Activated CD4-positive, alpha-beta T cell treated with anti-CD3 and anti-CD28 coated beads, Interleukin-2, amount 10 ng/mL, durations not matched to agents 7 days and 5 days (primary cell): ENCODE results near the gene RNF148. TPM values are rescaled to one million over a fixed set of nuclear protein-coding genes. Genes with fewer than 3 reads are reported as not detected.
"Not testable (repeated sequence)": the region's sequence is repeated elsewhere in the genome, so short reads cannot be mapped to it uniquely, and the experiment has no call there.

Experiments used
- CTCF ChIA-PET: fragments of 350-600 bp; sonication (Branson Sonifier 250); formaldehyde crosslinking; loops from one replicate; lab custom pipeline; 2021; ENCODE audit warnings: antibody characterized with exemption; lab: Charles Lee
- POLR2A ChIA-PET: fragments of 350-600 bp; sonication (Branson Sonifier 250); formaldehyde crosslinking; loops from one replicate; lab custom pipeline; 2021; ENCODE audit warnings: antibody characterized with exemption; lab: Charles Lee
- DNase-seq: peaks from one replicate; pipeline ENCODE4 v3.0.0-alpha.2; 2020
- H3K27ac Mint-ChIP-seq: one replicate; pipeline ENCODE4 v1.8.0; 2021; ENCODE audit warnings: mild to moderate bottlenecking, moderate library complexity, mixed read lengths
- H3K27me3 Mint-ChIP-seq: one replicate; pipeline ENCODE4 v1.8.0; 2021; ENCODE audit warnings: mixed read lengths
- H3K36me3 Mint-ChIP-seq: one replicate; pipeline ENCODE4 v1.8.0; 2021; ENCODE audit warnings: low read depth, mixed read lengths
- H3K4me1 Mint-ChIP-seq: one replicate; pipeline ENCODE4 v1.8.0; 2021; ENCODE audit warnings: mixed read lengths
- H3K4me3 Mint-ChIP-seq: one replicate; pipeline ENCODE4 v1.8.0; 2021; ENCODE audit warnings: mild to moderate bottlenecking, moderate library complexity, mixed read lengths
- H3K9me3 Mint-ChIP-seq: one replicate; pipeline ENCODE4 v1.8.0; 2021; ENCODE audit warnings: mixed read lengths
- total RNA-seq, 2 experiments: library from RNA; stranded (reverse); gene quantifications; one replicate each; pipeline ENCODE4 v1.2.3, GENCODE V29; 2021

Gene RNF148
- total RNA-seq, 2 experiments from 2014 or later, result not detected

- CTCF ChIA-PET, result no interaction called here
- no peak for DNase-seq
- Mint-ChIP-seq H3K4me3 (no peak overlapping the region), H3K4me1 (no peaks in the 10 kb centered on the region), H3K27ac (no peak overlapping the region), H3K27me3 (no peaks in the 10 kb centered on the region), H3K36me3 (no peaks in the 10 kb centered on the region), H3K9me3 (peaks cover under 1% of the 10 kb centered on the region)
- POLR2A ChIA-PET, result no interaction called here
These were observed 18.2 kb downstream of the RNF148 start for GRCh38 chr7:122684504-122684903.

- Mint-ChIP-seq H3K4me1 (no peaks in the 10 kb centered on the region), H3K27me3 (no peaks in the 10 kb centered on the region)
These were observed 19.7 kb downstream of the RNF148 start for GRCh38 chr7:122682815-122683550.

GRCh38 chr7:122681186-122681585 lies 21.5 kb downstream of the RNF148 start:
- H3K36me3 Mint-ChIP-seq, H3K4me1 Mint-ChIP-seq, H3K27ac Mint-ChIP-seq, H3K9me3 Mint-ChIP-seq, DNase-seq, H3K4me3 Mint-ChIP-seq, H3K27me3 Mint-ChIP-seq, CTCF ChIA-PET, POLR2A ChIA-PET: not testable (repeated sequence)

More at GRCh38 chr7:122682815-122683550, 19.7 kb downstream of the RNF148 start:
- CTCF ChIA-PET, result no interaction called here
- Mint-ChIP-seq H3K27ac (no peak overlapping the region), H3K36me3 (no peaks in the 10 kb centered on the region), H3K4me3 (no peak overlapping the region), H3K9me3 (peaks cover 2% of the 10 kb centered on the region)
- DNase-seq, result no peak
- POLR2A ChIA-PET, result no interaction called here

GRCh38 chr7:122679813-122680212 lies 22.9 kb downstream of the RNF148 start:
- Mint-ChIP-seq H3K27me3 (no peaks in the 10 kb centered on the region), H3K4me3 (no peak overlapping the region), H3K36me3 (no peaks in the 10 kb centered on the region), H3K4me1 (no peaks in the 10 kb centered on the region), H3K27ac (no peak overlapping the region), H3K9me3 (peaks cover 5% of the 10 kb centered on the region)
- ChIA-PET CTCF (no interaction called here), POLR2A (no interaction called here)
- DNase-seq, result no peak

DNA sequence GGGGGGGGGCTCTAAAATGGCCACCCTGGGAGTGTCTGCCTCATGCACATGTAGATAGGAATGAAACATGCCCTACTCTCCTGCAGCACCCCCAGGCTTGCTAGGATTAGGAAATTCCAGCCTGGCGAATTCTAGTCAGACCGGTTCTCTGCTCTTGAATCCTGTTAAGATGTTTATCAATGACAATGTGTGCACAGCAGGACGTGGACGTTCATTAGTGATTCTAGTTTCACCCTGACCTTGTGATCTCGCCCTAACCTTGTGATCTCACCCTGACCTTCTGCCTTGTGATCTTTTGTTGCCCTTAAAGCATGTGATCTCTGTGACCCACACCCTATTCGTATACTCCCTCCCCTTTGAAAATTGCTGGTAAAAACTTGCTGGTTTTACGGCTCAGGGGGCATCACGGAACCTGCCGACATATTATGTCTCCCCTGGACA lies 23.4 kb downstream of the RNF148 start:
- H3K36me3 Mint-ChIP-seq, DNase-seq, H3K27ac Mint-ChIP-seq, H3K9me3 Mint-ChIP-seq, H3K4me3 Mint-ChIP-seq, POLR2A ChIA-PET, H3K4me1 Mint-ChIP-seq, H3K27me3 Mint-ChIP-seq, CTCF ChIA-PET: not testable (repeated sequence)

DNA sequence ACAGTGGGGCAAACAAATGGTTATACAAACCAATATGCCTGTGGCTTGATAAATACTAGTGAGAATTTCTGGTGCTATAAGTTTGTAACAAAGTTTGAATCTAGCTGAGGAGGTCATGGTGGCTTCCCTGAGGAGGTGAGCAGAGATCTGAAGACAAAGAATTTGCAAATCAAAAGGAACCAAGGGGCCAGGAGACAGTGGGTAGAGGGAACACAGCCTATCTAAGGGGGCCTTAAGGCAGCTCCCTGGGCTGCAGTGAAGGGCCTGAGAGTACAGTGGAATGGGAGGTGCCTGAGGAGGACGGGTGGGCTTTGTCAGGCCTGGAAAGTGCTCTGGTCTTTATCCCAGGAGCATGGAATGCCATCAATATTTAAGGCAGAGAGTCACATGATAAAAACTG lies 25.6 kb downstream of the RNF148 start:
- no peaks in the 10 kb centered on the region for H3K4me1 Mint-ChIP-seq
- H3K4me3 Mint-ChIP-seq, result no peak overlapping the region
- H3K27me3 Mint-ChIP-seq, result no peaks in the 10 kb centered on the region
- DNase-seq, result no peak
- no peak overlapping the region for H3K27ac Mint-ChIP-seq
- ChIA-PET CTCF (interaction anchor here (0.6 to 0.7 kb wide), 2 partner anchors 10 to 54 kb away, joined by 4 read pairs; no protein-coding TSS in a partner anchor), POLR2A (no interaction called here)
- H3K36me3 Mint-ChIP-seq, result no peaks in the 10 kb centered on the region
- H3K9me3 Mint-ChIP-seq, result peaks cover 7% of the 10 kb centered on the region

DNA sequence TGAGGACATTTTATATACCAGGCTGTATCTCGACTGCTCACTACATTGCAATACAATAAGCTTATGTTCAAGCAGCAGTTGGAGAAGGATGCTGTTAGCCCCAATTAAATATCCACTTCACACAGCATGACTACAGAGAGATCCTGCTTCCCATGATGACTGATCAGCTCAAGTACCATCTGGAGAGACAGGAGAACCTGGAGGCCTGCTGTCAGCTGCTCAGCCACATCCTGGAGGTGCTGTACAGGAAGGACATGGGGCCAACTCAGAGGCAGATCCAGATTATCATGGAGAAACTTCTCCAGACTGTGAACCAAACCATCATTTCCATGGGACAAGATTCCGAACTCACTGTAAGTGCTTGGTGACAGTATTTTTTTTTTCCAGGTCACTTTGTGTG lies 26.3 kb downstream of the RNF148 start:
- Mint-ChIP-seq H3K27me3 (no peaks in the 10 kb centered on the region), H3K27ac (no peak overlapping the region), H3K36me3 (no peaks in the 10 kb centered on the region), H3K4me1 (no peaks in the 10 kb centered on the region), H3K9me3 (peaks cover 8% of the 10 kb centered on the region), H3K4me3 (no peak overlapping the region)
- ChIA-PET CTCF (no interaction called here), POLR2A (no interaction called here)
- DNase-seq, result no peak

- Mint-ChIP-seq H3K9me3 (peaks cover 9% of the 10 kb centered on the region), H3K36me3 (no peaks in the 10 kb centered on the region), H3K27ac (no peak overlapping the region), H3K4me3 (no peak overlapping the region), H3K27me3 (no peaks in the 10 kb centered on the region), H3K4me1 (no peaks in the 10 kb centered on the region)
- no peak for DNase-seq
- POLR2A ChIA-PET, result no interaction called here
- CTCF ChIA-PET, result no interaction called here
These were observed 27.1 kb downstream of the RNF148 start for GRCh38 chr7:122675621-122676020.

DNA sequence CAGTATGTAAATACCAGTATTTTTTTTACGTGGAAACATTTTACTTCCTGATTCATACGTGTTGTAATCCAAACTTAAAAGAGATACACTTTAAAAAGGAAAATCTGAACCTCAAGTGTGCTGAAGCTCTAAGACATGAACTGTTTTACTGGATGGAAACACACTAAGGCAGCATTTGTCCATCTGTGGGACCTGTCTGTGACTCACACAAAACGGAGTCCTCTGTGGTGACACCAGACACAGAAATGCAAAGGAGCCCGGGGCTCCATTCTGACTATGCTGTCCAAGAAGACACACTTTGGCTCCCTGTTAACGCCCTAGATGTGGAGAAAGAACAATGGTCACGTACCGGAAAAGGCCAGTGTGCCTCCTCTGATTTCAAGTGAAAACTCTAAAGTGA lies 27.7 kb downstream of the RNF148 start:
- Mint-ChIP-seq H3K27me3 (no peaks in the 10 kb centered on the region), H3K9me3 (peaks cover 9% of the 10 kb centered on the region), H3K27ac (no peak overlapping the region), H3K4me3 (no peak overlapping the region), H3K36me3 (no peaks in the 10 kb centered on the region), H3K4me1 (no peaks in the 10 kb centered on the region)
- no peak for DNase-seq
- ChIA-PET POLR2A (no interaction called here), CTCF (no interaction called here)

- Mint-ChIP-seq H3K4me3 (no peak overlapping the region), H3K9me3 (peaks cover 8% of the 10 kb centered on the region), H3K27ac (no peak overlapping the region), H3K27me3 (no peaks in the 10 kb centered on the region), H3K36me3 (no peaks in the 10 kb centered on the region), H3K4me1 (no peaks in the 10 kb centered on the region)
- ChIA-PET CTCF (no interaction called here), POLR2A (no interaction called here)
- no peak for DNase-seq
These were observed 28.2 kb downstream of the RNF148 start for GRCh38 chr7:122674502-122674901.

DNA sequence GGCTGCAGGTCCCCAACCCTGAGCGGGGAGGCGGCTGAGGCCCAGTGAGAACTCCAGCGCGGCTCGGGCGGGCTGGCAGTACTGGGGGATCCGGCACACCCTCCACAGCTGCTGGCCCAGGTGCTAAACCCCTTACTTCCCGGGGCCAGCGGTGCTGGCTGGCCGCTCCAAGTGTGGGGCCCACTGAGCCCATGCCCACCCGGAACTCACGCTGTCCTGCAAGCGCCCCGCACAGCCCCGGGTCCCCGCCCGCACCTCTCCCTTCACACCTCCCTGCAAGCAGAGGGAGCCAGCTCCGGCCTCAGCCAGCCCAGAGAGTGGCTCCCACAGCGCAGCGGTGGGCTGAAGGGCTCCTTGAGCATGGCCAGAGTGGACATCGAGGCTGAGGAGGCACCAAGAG lies 28.8 kb downstream of the RNF148 start:
- Mint-ChIP-seq H3K36me3 (no peaks in the 10 kb centered on the region), H3K27me3 (no peaks in the 10 kb centered on the region), H3K9me3 (peaks cover 6% of the 10 kb centered on the region), H3K4me3 (no peak overlapping the region), H3K27ac (no peak overlapping the region), H3K4me1 (no peaks in the 10 kb centered on the region)
- ChIA-PET CTCF (no interaction called here), POLR2A (interaction anchor here (0.6 kb wide), 1 partner anchor 1126 kb away, joined by 3 read pairs; no protein-coding TSS in a partner anchor)
- no peak for DNase-seq

GRCh38 chr7:122672536-122672935 lies 30.2 kb downstream of the RNF148 start:
- ChIA-PET CTCF (no interaction called here), POLR2A (no interaction called here)
- DNase-seq, result no peak
- Mint-ChIP-seq H3K36me3 (no peaks in the 10 kb centered on the region), H3K9me3 (peaks cover 6% of the 10 kb centered on the region), H3K4me3 (no peak overlapping the region), H3K4me1 (no peaks in the 10 kb centered on the region), H3K27me3 (no peaks in the 10 kb centered on the region), H3K27ac (no peak overlapping the region)

GRCh38 chr7:122663733-122664132 lies 39.0 kb downstream of the RNF148 start:
- DNase-seq, result no peak
- Mint-ChIP-seq H3K36me3 (no peaks in the 10 kb centered on the region), H3K9me3 (no peaks in the 10 kb centered on the region), H3K4me3 (no peak overlapping the region), H3K27ac (no peak overlapping the region), H3K27me3 (no peaks in the 10 kb centered on the region), H3K4me1 (no peaks in the 10 kb centered on the region)
- POLR2A ChIA-PET, result no interaction called here
- CTCF ChIA-PET, result no interaction called here

DNA sequence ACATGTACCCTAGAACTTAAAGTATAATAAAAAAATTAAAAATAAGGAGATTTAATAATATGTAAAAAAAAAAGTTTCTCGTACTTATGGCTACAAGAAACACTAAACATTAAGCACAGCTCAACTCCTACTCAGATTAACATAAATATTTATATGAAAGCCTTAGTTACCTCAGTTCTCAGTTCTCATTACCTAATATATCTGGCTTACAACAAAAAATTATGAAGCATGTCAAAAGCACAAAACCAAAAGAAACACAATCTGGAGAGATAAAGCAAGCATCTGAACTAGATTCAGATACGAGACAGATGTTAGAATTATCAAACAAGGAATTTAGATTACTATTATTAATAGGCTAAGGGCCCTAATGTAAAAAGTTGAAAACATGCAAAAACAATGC lies 43.9 kb downstream of the RNF148 start:
- POLR2A ChIA-PET, result no interaction called here
- CTCF ChIA-PET, result interaction anchor here (0.5 kb wide), 1 partner anchor 17 kb away, joined by 3 read pairs; no protein-coding TSS in a partner anchor
- Mint-ChIP-seq H3K27ac (no peak overlapping the region), H3K36me3 (no peaks in the 10 kb centered on the region), H3K4me1 (no peaks in the 10 kb centered on the region), H3K9me3 (no peaks in the 10 kb centered on the region), H3K27me3 (no peaks in the 10 kb centered on the region), H3K4me3 (no peak overlapping the region)
- no peak for DNase-seq
